Neutrophil (primary cell): ENCODE results near the gene CIBAR2.

ENCODE experiments used
- H3K27ac ChIP-seq: fragments of 200-600 bp; sonication (generic); 2 replicates; pipeline ENCODE4 v1.5.1; 2016; ENCODE audit warnings: mild to moderate bottlenecking, moderate library complexity
- H3K27me3 ChIP-seq: fragments of 200-600 bp; sonication (generic); 2 replicates; pipeline ENCODE4 v1.6.0; 2016; ENCODE audit warnings: mild to moderate bottlenecking
- H3K36me3 ChIP-seq: fragments of 200-600 bp; sonication (generic); 2 replicates; pipeline ENCODE4 v1.5.1; 2017
- H3K4me1 ChIP-seq, 2 experiments: fragments of 200-600 bp in 1 of 2; sonication (generic) in 1 of 2; 1 replicate in 1 of 2; 2 replicates in 1 of 2; pipeline versions ENCODE4 v1.5.1 to v1.6.1; 2013 to 2016; ENCODE audit warnings: low read depth in 1 of 2, low read length in 1 of 2, mild to moderate bottlenecking in 1 of 2, moderate library complexity in 1 of 2; ENCODE audit not compliant: control insufficient read depth in 1 of 2, insufficient read depth in 1 of 2
- H3K4me3 ChIP-seq, 2 experiments: fragments of 200-600 bp in 1 of 2; sonication (generic) in 1 of 2; 1 replicate in 1 of 2; 2 replicates in 1 of 2; pipeline ENCODE4 v1.5.1; 2013 to 2016; ENCODE audit warnings: low read depth in 1 of 2, low read length in 1 of 2, mild to moderate bottlenecking in 1 of 2, moderate library complexity in 1 of 2
- H3K9me3 ChIP-seq: fragments of 200-600 bp; sonication (generic); 2 replicates; pipeline ENCODE4 v1.5.1; 2016
- CTCF ChIP-seq: fragments of 200-600 bp; sonication (generic); IDR thresholded peaks from 2 replicates; pipeline ENCODE4 v1.5.1; 2016; ENCODE audit warnings: antibody characterized with exemption

CIBAR2 gene

GRCh38 chr16:85074225-85074914, 37.9 kb downstream of the CIBAR2 start:
- H3K9me3 ChIP-seq: no peaks in the 10 kb centered on the region
- H3K36me3 ChIP-seq: peaks cover 99% of the 10 kb centered on the region
- peaks cover 30 to 31% of the 10 kb centered on the region in 2 experiments for H3K4me1 ChIP-seq
- no peaks in the 10 kb centered on the region for H3K27me3 ChIP-seq
- no peak for TF ChIP-seq CTCF
- H3K4me3 ChIP-seq: no peak overlapping the region
- H3K27ac ChIP-seq: no peak overlapping the region

- no peaks in the 10 kb centered on the region for H3K9me3 ChIP-seq
These were observed 39.3 kb downstream of the CIBAR2 start for GRCh38 chr16:85072947-85073346.

GRCh38 chr16:85072076-85072860, 40.0 kb downstream of the CIBAR2 start:
- Histone ChIP-seq H3K36me3 (peaks cover 99% of the 10 kb centered on the region), H3K9me3 (no peaks in the 10 kb centered on the region), H3K4me1 (peaks cover 18 to 19% of the 10 kb centered on the region in 2 experiments), H3K4me3 (no peak overlapping the region), H3K27me3 (no peaks in the 10 kb centered on the region), H3K27ac (no peak overlapping the region)
- TF ChIP-seq CTCF: no peak

More at GRCh38 chr16:85072947-85073346, 39.3 kb downstream of the CIBAR2 start:
- Histone ChIP-seq H3K27ac (no peak overlapping the region), H3K27me3 (no peaks in the 10 kb centered on the region), H3K4me3 (no peak overlapping the region), H3K4me1 (peaks cover 25 to 26% of the 10 kb centered on the region in 2 experiments), H3K36me3 (peaks cover 99% of the 10 kb centered on the region)
- TF ChIP-seq CTCF: no peak

GRCh38 chr16:85069171-85069570, 43.1 kb downstream of the CIBAR2 start:
- TF ChIP-seq CTCF: no peak
- H3K36me3 ChIP-seq: peaks cover 98% of the 10 kb centered on the region
- no peak overlapping the region for H3K27ac ChIP-seq
- H3K27me3 ChIP-seq: no peaks in the 10 kb centered on the region
- no peaks in the 10 kb centered on the region for H3K9me3 ChIP-seq
- peaks cover under 1 to 3% of the 10 kb centered on the region in 2 experiments for H3K4me1 ChIP-seq
- no peak overlapping the region for H3K4me3 ChIP-seq

DNA sequence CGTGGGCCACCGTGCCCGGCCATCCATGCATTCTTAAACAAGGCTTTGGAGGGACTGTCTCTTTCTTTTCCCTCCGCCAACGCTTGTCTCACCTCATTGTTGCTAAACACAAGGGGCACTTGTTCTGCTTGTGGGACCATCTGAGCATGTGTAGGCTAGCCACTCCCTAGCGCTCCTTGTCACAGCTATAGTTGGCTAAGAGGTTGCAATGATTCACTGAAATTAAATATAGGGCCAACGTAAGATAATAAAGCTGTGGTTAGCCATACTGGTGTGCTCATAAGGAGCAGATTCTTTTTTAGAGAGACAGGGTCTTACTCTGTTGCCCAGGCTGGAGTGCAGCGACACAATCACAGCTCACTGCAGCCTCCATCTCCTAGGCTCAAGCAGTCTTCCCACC, 43.5 kb downstream of the CIBAR2 start:
- H3K27ac ChIP-seq: no peak overlapping the region
- TF ChIP-seq CTCF: no peak
- peaks cover 4 to 7% of the 10 kb centered on the region in 2 experiments for H3K4me1 ChIP-seq
- H3K27me3 ChIP-seq: no peaks in the 10 kb centered on the region
- H3K36me3 ChIP-seq: peaks cover 97% of the 10 kb centered on the region
- no peaks in the 10 kb centered on the region for H3K9me3 ChIP-seq
- H3K4me3 ChIP-seq: no peak overlapping the region
